Astrocyte (in vitro differentiated cells and primary cell): ENCODE data around the gene FIGN. TPM values are rescaled to one million over a fixed set of nuclear protein-coding genes. Genes with fewer than 3 reads are reported as not detected.

Experiments
- DNase-seq: peaks from one replicate; pipeline ENCODE4 v3.0.0-alpha.2; 2010; ENCODE audit warnings: low read depth
- FAIRE-seq: peaks from 2 replicates; lab custom pipeline; 2011; peaks lifted over from hg19 to GRCh38; lab: Jason Lieb, UNC
- H2AFZ ChIP-seq: 2 replicates; pipeline ENCODE4 v1.6.0; 2012; ENCODE audit warnings: low read depth, low read length, inconsistent platforms
- H3K27ac ChIP-seq: 2 replicates; pipeline ENCODE4 v1.5.1; 2011; ENCODE audit warnings: low read depth, low read length, inconsistent platforms
- H3K27me3 ChIP-seq: 2 replicates; pipeline ENCODE4 v1.6.0; 2011; ENCODE audit warnings: low read length, inconsistent platforms; ENCODE audit not compliant: insufficient read depth
- H3K36me3 ChIP-seq: 2 replicates; pipeline ENCODE4 v1.5.1; 2011; ENCODE audit warnings: low read length, inconsistent platforms; ENCODE audit not compliant: insufficient read depth
- H3K4me1 ChIP-seq: 2 replicates; pipeline ENCODE4 v1.5.1; 2011; ENCODE audit warnings: low read length, inconsistent platforms; ENCODE audit not compliant: insufficient read depth
- H3K4me2 ChIP-seq: 2 replicates; pipeline ENCODE4 v1.6.0; 2012; ENCODE audit warnings: low read length, inconsistent platforms
- H3K4me3 ChIP-seq: 2 replicates; pipeline ENCODE4 v1.5.1; 2011; ENCODE audit warnings: low read depth, mild to moderate bottlenecking, low read length, inconsistent platforms; ENCODE audit not compliant: insufficient read depth
- H3K79me2 ChIP-seq: 2 replicates; pipeline ENCODE4 v1.6.0; 2012; ENCODE audit warnings: mild to moderate bottlenecking, low read length, inconsistent platforms; ENCODE audit not compliant: insufficient read depth
- H3K9ac ChIP-seq: 2 replicates; pipeline ENCODE4 v1.6.0; 2012; ENCODE audit warnings: mild to moderate bottlenecking, low read length, inconsistent platforms
- H3K9me3 ChIP-seq: 2 replicates; pipeline ENCODE4 v1.5.1; 2012; ENCODE audit warnings: low read depth, mild to moderate bottlenecking, low read length, inconsistent platforms; ENCODE audit not compliant: insufficient read depth
- H4K20me1 ChIP-seq: 2 replicates; pipeline ENCODE4 v1.6.0; 2012; ENCODE audit warnings: low read length, inconsistent platforms; ENCODE audit not compliant: insufficient read depth
- H3K27ac Mint-ChIP-seq: one replicate; pipeline ENCODE4 v1.8.0; 2021; ENCODE audit warnings: mild to moderate bottlenecking, mixed read lengths; ENCODE audit not compliant: unreplicated experiment
- H3K27me3 Mint-ChIP-seq: one replicate; pipeline ENCODE4 v1.8.0; 2021; ENCODE audit warnings: low read depth, mixed read lengths; ENCODE audit not compliant: unreplicated experiment
- H3K36me3 Mint-ChIP-seq: one replicate; pipeline ENCODE4 v1.8.0; 2021; ENCODE audit warnings: low read depth, mixed read lengths; ENCODE audit not compliant: unreplicated experiment
- H3K4me1 Mint-ChIP-seq: one replicate; pipeline ENCODE4 v1.8.0; 2021; ENCODE audit warnings: low read depth, mixed read lengths; ENCODE audit not compliant: unreplicated experiment
- H3K4me3 Mint-ChIP-seq: one replicate; pipeline ENCODE4 v1.8.0; 2021; ENCODE audit warnings: mild to moderate bottlenecking, moderate library complexity, mixed read lengths; ENCODE audit not compliant: unreplicated experiment
- H3K9me3 Mint-ChIP-seq: one replicate; pipeline ENCODE4 v1.8.0; 2021; ENCODE audit warnings: mild to moderate bottlenecking, mixed read lengths; ENCODE audit not compliant: unreplicated experiment
- EZH2 ChIP-seq: IDR thresholded peaks from 2 replicates; pipeline ENCODE4 v1.6.1; 2012; ENCODE audit warnings: mild to moderate bottlenecking, low read length, inconsistent platforms; ENCODE audit not compliant: insufficient read depth
- total RNA-seq: library from RNA; stranded (reverse); gene quantifications from 2 replicates; pipeline ENCODE4 v1.2.1, GENCODE V29; 2021
- TF ChIP-seq, protein P1 (sequence below): IDR thresholded peaks from 2 replicates; pipeline ENCODE4 v1.5.1; 2011; ENCODE audit warnings: low read depth, mild to moderate bottlenecking, inconsistent platforms, low read length, moderate library complexity; ENCODE audit not compliant: insufficient read depth

Gene FIGN
- total RNA-seq, 1 donor from 2014 or later, result 30.3 TPM

DNA sequence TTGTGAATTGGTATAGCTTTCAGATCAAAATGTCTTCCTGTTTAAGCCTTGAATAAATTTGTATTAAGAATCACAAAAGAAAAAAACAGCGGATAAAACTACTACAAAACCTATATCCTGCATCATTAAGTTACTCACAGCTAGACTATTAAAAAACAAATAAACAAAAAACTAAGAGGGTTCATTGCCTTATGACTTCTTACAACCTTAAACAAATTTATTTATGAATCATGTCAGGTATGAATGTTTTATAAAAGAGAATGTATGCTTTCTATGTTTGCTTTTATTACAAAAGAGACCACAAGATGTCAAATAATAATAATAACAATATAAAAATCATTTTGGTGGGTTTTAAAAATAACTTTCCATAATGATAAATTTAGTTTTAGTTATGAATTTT lies 109.6 kb downstream of the FIGN start:
- H3K27ac ChIP-seq, result no peak overlapping the region
- no peaks in the 10 kb centered on the region for H3K27me3 ChIP-seq
- Mint-ChIP-seq H3K36me3 (no peaks in the 10 kb centered on the region), H3K4me3 (no peak overlapping the region), H3K27me3 (no peaks in the 10 kb centered on the region), H3K9me3 (no peaks in the 10 kb centered on the region), H3K27ac (no peak overlapping the region), H3K4me1 (peaks cover 16% of the 10 kb centered on the region)
- H3K9ac ChIP-seq, result no peak overlapping the region
- no peaks in the 10 kb centered on the region for H3K9me3 ChIP-seq
- no peak overlapping the region for H2AFZ ChIP-seq
- no peaks in the 10 kb centered on the region for H4K20me1 ChIP-seq
- FAIRE-seq (no peak), DNase-seq (no peak)
- no peak overlapping the region for H3K4me3 ChIP-seq
- H3K79me2 ChIP-seq, result no peaks in the 10 kb centered on the region
- peaks cover 6% of the 10 kb centered on the region for H3K4me1 ChIP-seq
- TF ChIP-seq, protein P1, sequence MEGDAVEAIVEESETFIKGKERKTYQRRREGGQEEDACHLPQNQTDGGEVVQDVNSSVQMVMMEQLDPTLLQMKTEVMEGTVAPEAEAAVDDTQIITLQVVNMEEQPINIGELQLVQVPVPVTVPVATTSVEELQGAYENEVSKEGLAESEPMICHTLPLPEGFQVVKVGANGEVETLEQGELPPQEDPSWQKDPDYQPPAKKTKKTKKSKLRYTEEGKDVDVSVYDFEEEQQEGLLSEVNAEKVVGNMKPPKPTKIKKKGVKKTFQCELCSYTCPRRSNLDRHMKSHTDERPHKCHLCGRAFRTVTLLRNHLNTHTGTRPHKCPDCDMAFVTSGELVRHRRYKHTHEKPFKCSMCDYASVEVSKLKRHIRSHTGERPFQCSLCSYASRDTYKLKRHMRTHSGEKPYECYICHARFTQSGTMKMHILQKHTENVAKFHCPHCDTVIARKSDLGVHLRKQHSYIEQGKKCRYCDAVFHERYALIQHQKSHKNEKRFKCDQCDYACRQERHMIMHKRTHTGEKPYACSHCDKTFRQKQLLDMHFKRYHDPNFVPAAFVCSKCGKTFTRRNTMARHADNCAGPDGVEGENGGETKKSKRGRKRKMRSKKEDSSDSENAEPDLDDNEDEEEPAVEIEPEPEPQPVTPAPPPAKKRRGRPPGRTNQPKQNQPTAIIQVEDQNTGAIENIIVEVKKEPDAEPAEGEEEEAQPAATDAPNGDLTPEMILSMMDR, result no peak
- H3K4me2 ChIP-seq, result no peak overlapping the region
- no peaks in the 10 kb centered on the region for H3K36me3 ChIP-seq

DNA sequence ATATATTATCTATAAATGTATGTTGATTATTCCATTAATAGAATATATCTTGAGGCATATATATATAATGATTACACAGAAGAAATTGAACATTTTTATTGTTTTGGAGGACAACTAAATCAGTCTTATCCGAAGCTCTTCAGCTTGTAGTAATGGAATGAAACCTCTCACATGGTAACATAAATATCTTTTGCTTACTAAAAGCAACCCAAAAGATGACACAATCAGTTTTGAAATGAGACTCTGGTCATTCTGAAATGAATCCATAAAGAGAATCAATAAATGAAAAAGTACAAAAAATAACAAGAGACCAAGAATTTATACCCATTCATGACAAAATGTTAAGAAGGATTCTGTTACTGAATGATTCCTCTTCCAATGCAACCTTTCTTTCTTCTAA lies 110.2 kb downstream of the FIGN start:
- no peaks in the 10 kb centered on the region for H3K9me3 ChIP-seq
- no peak for TF ChIP-seq EZH2
- TF ChIP-seq, protein P1, result no peak
- Mint-ChIP-seq H3K27ac (no peak overlapping the region), H3K4me1 (peaks cover 11% of the 10 kb centered on the region), H3K27me3 (no peaks in the 10 kb centered on the region), H3K4me3 (no peak overlapping the region), H3K36me3 (no peaks in the 10 kb centered on the region), H3K9me3 (no peaks in the 10 kb centered on the region)
- FAIRE-seq, result peak; percentile 32
- no peaks in the 10 kb centered on the region for H4K20me1 ChIP-seq
- H3K4me3 ChIP-seq, result no peak overlapping the region
- H3K27me3 ChIP-seq, result no peaks in the 10 kb centered on the region
- H3K9ac ChIP-seq, result no peak overlapping the region
- no peak overlapping the region for H2AFZ ChIP-seq
- no peaks in the 10 kb centered on the region for H3K79me2 ChIP-seq
- H3K4me2 ChIP-seq, result no peak overlapping the region
- peaks cover 6% of the 10 kb centered on the region for H3K4me1 ChIP-seq
- no peaks in the 10 kb centered on the region for H3K36me3 ChIP-seq
- no peak for DNase-seq
- no peak overlapping the region for H3K27ac ChIP-seq

DNA sequence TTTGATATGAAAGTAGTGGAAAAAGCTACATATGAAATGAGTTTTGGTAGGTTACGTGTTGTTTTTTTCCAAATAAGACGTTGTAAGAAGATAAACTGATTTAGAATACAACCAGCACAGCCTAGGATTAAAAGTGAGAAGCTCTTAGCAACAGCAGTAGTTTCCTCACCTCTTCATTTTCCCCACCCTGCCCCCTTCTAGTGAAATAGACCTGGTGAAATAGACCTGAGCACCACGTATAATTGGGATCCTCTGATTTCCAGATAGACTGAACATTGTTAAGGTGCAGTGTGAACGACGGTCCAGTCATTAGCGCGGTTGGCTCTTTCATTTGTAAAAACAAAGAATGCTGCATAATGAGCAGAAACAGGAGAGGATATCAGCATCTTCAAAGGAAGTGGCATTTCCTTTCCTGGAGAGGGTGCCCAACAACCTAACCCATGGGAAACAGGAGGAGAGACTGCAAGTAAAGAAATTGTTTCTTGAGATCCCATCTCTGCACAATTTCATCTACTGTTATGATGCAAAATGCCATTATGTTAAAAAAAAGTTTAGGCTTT lies 114.3 kb downstream of the FIGN start:
- Mint-ChIP-seq H3K27me3 (no peaks in the 10 kb centered on the region), H3K4me1 (peaks cover 17% of the 10 kb centered on the region), H3K27ac (no peak overlapping the region), H3K4me3 (no peak overlapping the region), H3K9me3 (no peaks in the 10 kb centered on the region), H3K36me3 (peaks cover 2% of the 10 kb centered on the region)
- Histone ChIP-seq H3K27ac (no peak overlapping the region), H3K79me2 (no peaks in the 10 kb centered on the region), H3K4me2 (no peak overlapping the region), H3K9ac (no peak overlapping the region), H3K4me3 (no peak overlapping the region), H3K9me3 (no peaks in the 10 kb centered on the region), H4K20me1 (no peaks in the 10 kb centered on the region), H3K27me3 (no peaks in the 10 kb centered on the region), H3K36me3 (no peaks in the 10 kb centered on the region), H3K4me1 (no peaks in the 10 kb centered on the region), H2AFZ (no peak overlapping the region)
- peak; percentile 52 for FAIRE-seq
- DNase-seq, result no peak
- TF ChIP-seq, protein P1, result no peak
- no peak for TF ChIP-seq EZH2
